H9 (cell line): ENCODE measurements around the gene DHCR24. TPM values are rescaled to one million over a fixed set of nuclear protein-coding genes. Genes with fewer than 3 reads are reported as not detected.

Experiments used
- DNase-seq: peaks from one replicate; pipeline ENCODE4 v3.0.0-alpha.2; 2017
- H2AFZ ChIP-seq: one replicate; pipeline ENCODE4 v1.6.1; 2013; ENCODE audit warnings: mild to moderate bottlenecking, low read length, control low read depth, moderate library complexity
- H2AK5ac ChIP-seq: 2 replicates; pipeline ENCODE4 v1.6.1; 2013; ENCODE audit warnings: low read length, control low read depth, mixed read lengths; ENCODE audit not compliant: insufficient read length
- H2BK120ac ChIP-seq: one replicate; pipeline ENCODE4 v1.6.1; 2013; ENCODE audit warnings: low read depth, mild to moderate bottlenecking, low read length, control low read depth, inconsistent platforms; ENCODE audit not compliant: poor library complexity, severe bottlenecking
- H2BK12ac ChIP-seq: 2 replicates; pipeline ENCODE4 v1.6.1; 2013; ENCODE audit warnings: low read length, control low read depth, mixed read lengths, low read depth; ENCODE audit not compliant: insufficient read length
- H2BK15ac ChIP-seq: 2 replicates; pipeline ENCODE4 v1.6.1; 2013; ENCODE audit warnings: low read depth, low read length, control low read depth
- H2BK20ac ChIP-seq: one replicate; pipeline ENCODE4 v1.6.1; 2013; ENCODE audit warnings: low read depth, mild to moderate bottlenecking, low read length, control low read depth, inconsistent platforms; ENCODE audit not compliant: poor library complexity, severe bottlenecking
- H2BK5ac ChIP-seq: 2 replicates; pipeline ENCODE4 v1.6.1; 2013; ENCODE audit warnings: low read length, control low read depth, mixed read lengths; ENCODE audit not compliant: insufficient read length
- H3K14ac ChIP-seq: 2 replicates; pipeline ENCODE4 v1.6.1; 2013; ENCODE audit warnings: low read length, control low read depth; ENCODE audit not compliant: insufficient read depth
- H3K18ac ChIP-seq: 2 replicates; pipeline ENCODE4 v1.6.1; 2013; ENCODE audit warnings: low read depth, mild to moderate bottlenecking, mixed read lengths, low read length, control low read depth; ENCODE audit not compliant: insufficient read length
- H3K23ac ChIP-seq: 2 replicates; pipeline ENCODE4 v1.6.1; 2013; ENCODE audit warnings: low read length, control low read depth, mixed read lengths, low read depth; ENCODE audit not compliant: insufficient read length
- H3K23me2 ChIP-seq: 2 replicates; pipeline ENCODE4 v1.6.1; 2013; ENCODE audit warnings: low read depth, mild to moderate bottlenecking, mixed read lengths, low read length, control low read depth; ENCODE audit not compliant: insufficient read length, poor library complexity, severe bottlenecking
- H3K27ac ChIP-seq: 2 replicates; pipeline ENCODE4 v1.5.1; 2013; ENCODE audit warnings: low read length, control low read depth, mixed read lengths, low read depth; ENCODE audit not compliant: insufficient read length
- H3K27me3 ChIP-seq: 2 replicates; pipeline ENCODE4 v1.6.1; 2013; ENCODE audit warnings: low read length, control low read depth, inconsistent platforms; ENCODE audit not compliant: insufficient read depth
- H3K4ac ChIP-seq: 2 replicates; pipeline ENCODE4 v1.6.1; 2013; ENCODE audit warnings: low read depth, mild to moderate bottlenecking, control low read depth, inconsistent platforms, low read length, moderate library complexity
- H3K4me1 ChIP-seq: 2 replicates; pipeline ENCODE4 v1.6.1; 2013; ENCODE audit warnings: low read length, control low read depth, inconsistent platforms; ENCODE audit not compliant: insufficient read depth
- H3K4me2 ChIP-seq: 2 replicates; pipeline ENCODE4 v1.6.1; 2013; ENCODE audit warnings: low read length, control low read depth, mixed read lengths; ENCODE audit not compliant: insufficient read length, insufficient read depth
- H3K56ac ChIP-seq: 2 replicates; pipeline ENCODE4 v1.6.1; 2013; ENCODE audit warnings: low read depth, mild to moderate bottlenecking, mixed read lengths, low read length, control low read depth; ENCODE audit not compliant: insufficient read length
- H3K79me1 ChIP-seq: 2 replicates; pipeline ENCODE4 v1.6.1; 2013; ENCODE audit warnings: low read depth, mild to moderate bottlenecking, moderate library complexity, low read length, control low read depth, inconsistent platforms; ENCODE audit not compliant: insufficient read depth, poor library complexity, severe bottlenecking
- H3K79me2 ChIP-seq: 2 replicates; pipeline ENCODE4 v1.6.1; 2013; ENCODE audit warnings: low read length, control low read depth, inconsistent platforms; ENCODE audit not compliant: insufficient read depth
- H3K9ac ChIP-seq: 2 replicates; pipeline ENCODE4 v1.6.1; 2013; ENCODE audit warnings: low read length, control low read depth, mixed read lengths; ENCODE audit not compliant: insufficient read length; ENCODE audit errors: extremely low read depth
- H3K9me3 ChIP-seq: one replicate; pipeline ENCODE4 v1.6.1; 2013; ENCODE audit warnings: low read depth, low read length, inconsistent platforms; ENCODE audit not compliant: control insufficient read depth
- H3T11ph ChIP-seq: one replicate; pipeline ENCODE4 v1.6.1; 2013; ENCODE audit warnings: mild to moderate bottlenecking, low read length, control low read depth, inconsistent platforms
- H4K20me1 ChIP-seq: one replicate; pipeline ENCODE4 v1.6.1; 2013; ENCODE audit not compliant: control insufficient read depth, insufficient read length, insufficient read depth
- H4K5ac ChIP-seq: 2 replicates; pipeline ENCODE4 v1.6.1; 2013; ENCODE audit warnings: low read depth, mild to moderate bottlenecking, mixed read lengths, low read length, control low read depth; ENCODE audit not compliant: insufficient read length
- H4K8ac ChIP-seq: replicated peaks from 2 replicates; pipeline ENCODE4 v1.6.1; 2013; ENCODE audit warnings: low read length, control low read depth, mixed read lengths, low read depth; ENCODE audit not compliant: insufficient read length
- H4K91ac ChIP-seq: 2 replicates; pipeline ENCODE4 v1.6.1; 2013; ENCODE audit warnings: low read depth, mild to moderate bottlenecking, moderate library complexity, mixed read lengths, low read length, control low read depth; ENCODE audit not compliant: insufficient read length
- H3K27ac Mint-ChIP-seq, 3 experiments: 2 replicates in 2 of 3; 3 replicates in 1 of 3; pipeline ENCODE4 v1.8.0; 2020 to 2021; ENCODE audit warnings: mixed read lengths in 3 of 3, mild to moderate bottlenecking in 1 of 3, moderate library complexity in 1 of 3
- H3K27me3 Mint-ChIP-seq: 2 replicates; pipeline ENCODE4 v1.8.0; 2021; ENCODE audit warnings: low read depth, mild to moderate bottlenecking, moderate library complexity, mixed read lengths
- H3K36me3 Mint-ChIP-seq, 3 experiments: 2 replicates in 2 of 3; 3 replicates in 1 of 3; pipeline ENCODE4 v1.8.0; 2020 to 2021; ENCODE audit warnings: low read depth in 3 of 3, mixed read lengths in 3 of 3; ENCODE audit not compliant: insufficient read depth in 1 of 3
- H3K4me1 Mint-ChIP-seq, 2 experiments: 2 replicates each; pipeline ENCODE4 v1.8.0; 2020; ENCODE audit warnings: mixed read lengths in 2 of 2
- H3K4me3 Mint-ChIP-seq, 2 experiments: 2 replicates in 1 of 2; 3 replicates in 1 of 2; pipeline ENCODE4 v1.8.0; 2020 to 2021; ENCODE audit warnings: mild to moderate bottlenecking in 2 of 2, mixed read lengths in 2 of 2, moderate library complexity in 1 of 2
- H3K9me3 Mint-ChIP-seq, 2 experiments: 2 replicates in 1 of 2; 3 replicates in 1 of 2; pipeline ENCODE4 v1.8.0; 2020; ENCODE audit warnings: mild to moderate bottlenecking in 2 of 2, mixed read lengths in 2 of 2, moderate library complexity in 1 of 2
- WGBS: extraction: QIAGEN DNeasy Blood & Tissue Kit; methylation state at CpG from one replicate; pipeline ENCODE4 v1.1.7; 2013; ENCODE audit warnings: missing lambda C conversion rate, low lambda C conversion rate, mixed read lengths; ENCODE audit not compliant: insufficient read length; ENCODE audit errors: extremely low coverage; 5-methylcytosine and 5-hydroxymethylcytosine counted together
- total RNA-seq: library from RNA; stranded (reverse); gene quantifications from 2 replicates; pipeline ENCODE4 v1.2.1, GENCODE V29; 2021
- TF ChIP-seq, protein P1 (sequence below): fragments of 200-600 bp; sonication (generic); conservative IDR thresholded peaks from 3 replicates; pipeline ENCODE4 v1.8.0; 2021; ENCODE audit warnings: antibody characterized with exemption, mild to moderate bottlenecking

Gene DHCR24
- total RNA-seq, 1 experiment from 2014 or later = 318 TPM

GRCh38 chr1:54816130-54816529 is 70.9 kb downstream of the DHCR24 start:
- Histone ChIP-seq H4K5ac (no peak overlapping the region), H3K79me1 (no peaks in the 10 kb centered on the region), H3K23ac (no peak overlapping the region), H3K79me2 (no peaks in the 10 kb centered on the region), H2BK5ac (no peak overlapping the region), H2BK12ac (no peak overlapping the region), H4K20me1 (no peaks in the 10 kb centered on the region), H3K23me2 (no peaks in the 10 kb centered on the region), H4K91ac (no peak overlapping the region), H3K9ac (no peak overlapping the region), H2BK120ac (no peak overlapping the region), H3T11ph (no peak overlapping the region), H3K4ac (no peak overlapping the region), H3K14ac (no peak overlapping the region), H3K4me2 (no peak overlapping the region), H2AK5ac (no peak overlapping the region), H2BK20ac (no peak overlapping the region), H3K18ac (no peak overlapping the region), H3K4me1 (peaks cover 9% of the 10 kb centered on the region; the same call in 1 of the 2 replicates), H2AFZ (no peak overlapping the region), H2BK15ac (no peak overlapping the region), H4K8ac (no peak overlapping the region), H3K27me3 (no peaks in the 10 kb centered on the region), H3K27ac (no peak overlapping the region), H3K9me3 (no peaks in the 10 kb centered on the region), H3K56ac (no peak overlapping the region)
- Mint-ChIP-seq H3K27ac (no peak overlapping the region; a peak in 1 of 7 replicates), H3K36me3 (no peaks in the 10 kb centered on the region), H3K9me3 (no peaks in the 10 kb centered on the region), H3K27me3 (peaks cover 30% of the 10 kb centered on the region), H3K4me3 (no peak overlapping the region), H3K4me1 (peaks cover 45 to 55% of the 10 kb centered on the region in 2 experiments)
- TF ChIP-seq, protein P1, sequence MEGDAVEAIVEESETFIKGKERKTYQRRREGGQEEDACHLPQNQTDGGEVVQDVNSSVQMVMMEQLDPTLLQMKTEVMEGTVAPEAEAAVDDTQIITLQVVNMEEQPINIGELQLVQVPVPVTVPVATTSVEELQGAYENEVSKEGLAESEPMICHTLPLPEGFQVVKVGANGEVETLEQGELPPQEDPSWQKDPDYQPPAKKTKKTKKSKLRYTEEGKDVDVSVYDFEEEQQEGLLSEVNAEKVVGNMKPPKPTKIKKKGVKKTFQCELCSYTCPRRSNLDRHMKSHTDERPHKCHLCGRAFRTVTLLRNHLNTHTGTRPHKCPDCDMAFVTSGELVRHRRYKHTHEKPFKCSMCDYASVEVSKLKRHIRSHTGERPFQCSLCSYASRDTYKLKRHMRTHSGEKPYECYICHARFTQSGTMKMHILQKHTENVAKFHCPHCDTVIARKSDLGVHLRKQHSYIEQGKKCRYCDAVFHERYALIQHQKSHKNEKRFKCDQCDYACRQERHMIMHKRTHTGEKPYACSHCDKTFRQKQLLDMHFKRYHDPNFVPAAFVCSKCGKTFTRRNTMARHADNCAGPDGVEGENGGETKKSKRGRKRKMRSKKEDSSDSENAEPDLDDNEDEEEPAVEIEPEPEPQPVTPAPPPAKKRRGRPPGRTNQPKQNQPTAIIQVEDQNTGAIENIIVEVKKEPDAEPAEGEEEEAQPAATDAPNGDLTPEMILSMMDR = no peak
- no CpG with 5 or more reads among the region's 6 CpGs for WGBS
- no peak for DNase-seq
